ENCODE data around the gene RABGAP1L.
"Not testable (repeated sequence)": the region's sequence is repeated elsewhere in the genome, so short reads cannot be mapped to it uniquely, and the experiment has no call there.

The RABGAP1L gene

DNA sequence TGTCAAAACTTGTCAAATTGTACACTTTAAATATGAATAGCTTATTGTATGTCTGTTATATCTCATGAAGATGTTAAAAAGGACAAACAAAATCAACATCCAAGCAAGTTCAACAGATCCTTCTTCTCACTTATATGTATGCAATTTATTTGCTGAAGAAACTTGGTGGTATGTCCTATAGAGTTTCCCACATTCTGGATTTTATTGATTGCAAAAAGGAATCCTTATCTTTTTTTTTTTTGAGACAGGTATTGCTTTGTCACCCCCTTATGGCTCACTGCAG is 5.6 kb upstream of the RABGAP1L start:
- no peak for DNase-seq (ENCODE audit: low spot score)

DNA sequence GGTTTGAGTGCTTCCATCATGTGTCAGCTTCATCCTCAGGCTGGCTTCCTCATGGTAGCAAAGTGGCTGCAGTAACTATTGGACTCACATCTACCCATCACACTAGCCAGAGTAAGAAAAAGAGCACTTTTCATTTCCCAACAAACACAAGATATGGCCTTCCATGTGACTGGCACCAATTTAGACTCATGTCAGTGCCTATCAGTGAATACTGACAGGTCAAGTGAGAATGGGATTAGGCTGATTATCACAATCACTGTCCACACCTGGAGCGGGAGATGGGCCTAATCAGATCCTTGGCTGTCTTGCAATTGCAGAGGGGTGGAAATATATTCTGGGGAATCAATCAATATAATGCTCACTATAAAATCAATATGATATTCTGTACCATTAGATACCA is 2.9 kb upstream of the RABGAP1L start:
- no peak for DNase-seq (ENCODE audit: low spot score)

DNA sequence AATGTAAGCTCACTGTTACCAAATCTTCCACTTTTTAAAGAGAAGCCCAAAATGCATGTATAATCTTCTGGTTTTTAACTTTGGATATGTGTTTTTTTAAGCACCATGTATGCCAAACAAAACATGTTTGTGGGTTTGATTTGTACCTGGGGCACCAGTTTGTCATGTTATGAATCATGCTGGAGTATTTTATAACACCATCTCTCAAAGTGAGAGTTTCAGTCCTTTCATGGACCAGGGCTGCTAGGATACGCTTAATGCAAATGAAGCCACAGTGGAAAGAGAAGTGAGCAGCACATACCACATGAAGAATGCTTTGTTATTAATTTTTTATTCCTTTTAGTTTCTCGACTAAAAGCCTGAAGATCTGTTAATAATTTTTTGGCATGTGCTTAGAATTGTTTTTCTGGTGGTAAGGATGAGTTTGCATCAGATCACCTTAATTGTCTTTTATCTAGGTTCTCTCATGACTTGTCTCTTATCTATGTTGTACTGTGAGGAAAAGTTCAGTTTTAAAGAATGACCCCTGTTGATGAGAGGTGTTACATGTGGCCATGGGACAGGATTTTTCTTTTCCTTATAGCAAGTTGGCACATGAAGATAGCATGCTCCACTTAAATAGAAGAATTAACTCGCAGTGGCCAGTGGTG is 2.0 kb upstream of the RABGAP1L start:
- DNase-seq (ENCODE audit: low spot score), result no peak

DNA sequence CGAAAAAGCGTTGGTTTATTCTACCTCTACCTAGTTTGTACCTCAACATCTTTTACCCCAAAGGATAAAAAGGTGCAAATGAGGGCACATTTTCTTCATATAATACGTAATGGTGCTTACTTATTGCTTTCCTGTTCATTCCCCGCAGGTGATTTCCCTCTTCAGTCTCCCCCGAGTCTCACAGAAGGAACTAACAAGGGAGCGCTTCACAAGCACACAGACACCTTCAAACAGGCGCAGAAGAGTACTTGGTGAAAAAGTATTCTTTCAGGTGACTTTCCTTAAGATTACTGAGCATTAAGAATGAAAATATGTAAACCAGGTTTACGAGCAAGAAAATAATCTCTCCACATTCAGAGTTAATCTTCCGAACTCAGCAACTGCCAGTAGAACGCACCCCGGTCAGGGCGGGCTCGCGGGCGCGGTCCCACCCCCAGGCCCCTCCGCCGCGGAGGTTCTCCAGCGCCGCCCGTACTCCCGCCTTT is 511 bp upstream of the RABGAP1L start:
- no peak for DNase-seq (ENCODE audit: low spot score)

DNA sequence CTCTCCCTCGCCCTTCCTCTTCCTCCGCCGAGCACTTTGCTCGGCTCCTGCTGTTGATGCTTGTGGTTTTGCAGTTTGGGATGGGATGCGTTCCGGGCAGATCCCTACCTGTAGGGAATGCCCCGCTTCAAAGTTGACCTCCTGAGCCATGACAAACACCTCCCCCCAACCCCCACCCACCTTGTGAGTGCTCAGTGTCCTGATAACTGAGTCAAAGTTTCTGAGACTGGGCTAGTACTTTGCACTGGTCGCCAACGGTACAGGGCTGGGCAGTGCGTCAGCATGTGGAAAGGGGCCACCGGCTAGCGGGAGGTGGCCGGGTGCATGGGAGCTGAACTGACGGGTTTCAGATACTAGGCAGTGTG is 771 bp downstream of the RABGAP1L start:
- no peak for DNase-seq (ENCODE audit: low spot score)

DNA sequence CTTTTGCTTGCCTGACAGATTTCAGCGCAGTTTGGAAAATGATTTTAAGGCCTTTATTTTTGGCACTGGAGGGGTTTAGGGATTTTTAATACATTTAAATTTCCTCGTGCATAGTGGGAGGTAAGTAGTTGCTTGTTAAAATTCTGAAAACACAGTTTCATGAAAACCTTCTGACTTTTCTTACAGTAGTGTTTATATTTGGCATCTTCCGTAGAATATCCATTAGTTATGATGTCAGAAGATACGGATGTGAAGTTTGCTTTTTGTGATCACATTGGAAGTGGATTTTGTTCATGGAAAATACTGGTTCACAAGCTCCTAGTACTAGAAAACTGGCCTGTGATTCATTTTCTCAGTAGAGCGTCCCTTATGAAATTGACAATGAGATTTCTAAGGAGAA is 1.3 kb downstream of the RABGAP1L start:
- no peak for DNase-seq (ENCODE audit: low spot score)

DNA sequence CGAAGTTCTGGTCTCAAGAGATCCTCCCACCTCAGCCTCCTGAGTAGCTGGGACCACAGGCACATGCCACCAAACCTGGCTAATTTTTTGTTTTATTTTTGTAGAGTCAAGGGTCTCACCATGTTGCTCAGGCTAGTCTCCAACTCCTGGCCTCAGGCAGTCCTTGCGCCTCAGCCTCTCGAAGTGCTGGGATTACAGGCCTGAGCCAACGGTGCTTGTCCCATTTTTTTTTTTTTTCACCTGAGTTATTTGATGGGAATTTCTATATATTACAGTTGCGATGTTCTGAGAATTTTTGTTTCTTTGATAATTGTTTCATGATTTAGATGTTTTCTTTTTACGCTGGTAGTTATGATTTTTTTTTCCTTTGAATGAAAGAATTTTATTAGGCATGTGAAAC is 2.5 kb downstream of the RABGAP1L start:
- DNase-seq (ENCODE audit: low spot score), result no peak

DNA sequence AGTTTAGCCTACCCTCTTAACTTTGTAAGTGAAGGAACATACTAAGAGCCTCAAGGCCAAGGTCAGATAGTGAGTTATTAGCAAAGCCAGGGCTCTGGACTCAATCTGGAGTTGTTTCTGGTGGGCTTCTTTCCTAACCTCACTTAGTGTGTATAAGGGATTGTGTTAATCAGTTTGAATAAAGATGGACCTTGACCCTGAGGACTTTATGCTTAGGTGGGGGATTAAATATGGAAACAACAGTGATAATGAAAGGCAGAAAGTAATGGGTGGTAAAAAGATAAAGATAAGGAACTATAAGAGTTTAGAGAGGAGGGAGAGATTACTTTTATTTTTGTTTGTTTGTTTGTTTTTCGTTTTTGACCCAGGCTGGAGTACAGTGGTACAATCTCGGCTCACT is 5.5 kb downstream of the RABGAP1L start:
- DNase-seq (ENCODE audit: low spot score), result no peak

DNA sequence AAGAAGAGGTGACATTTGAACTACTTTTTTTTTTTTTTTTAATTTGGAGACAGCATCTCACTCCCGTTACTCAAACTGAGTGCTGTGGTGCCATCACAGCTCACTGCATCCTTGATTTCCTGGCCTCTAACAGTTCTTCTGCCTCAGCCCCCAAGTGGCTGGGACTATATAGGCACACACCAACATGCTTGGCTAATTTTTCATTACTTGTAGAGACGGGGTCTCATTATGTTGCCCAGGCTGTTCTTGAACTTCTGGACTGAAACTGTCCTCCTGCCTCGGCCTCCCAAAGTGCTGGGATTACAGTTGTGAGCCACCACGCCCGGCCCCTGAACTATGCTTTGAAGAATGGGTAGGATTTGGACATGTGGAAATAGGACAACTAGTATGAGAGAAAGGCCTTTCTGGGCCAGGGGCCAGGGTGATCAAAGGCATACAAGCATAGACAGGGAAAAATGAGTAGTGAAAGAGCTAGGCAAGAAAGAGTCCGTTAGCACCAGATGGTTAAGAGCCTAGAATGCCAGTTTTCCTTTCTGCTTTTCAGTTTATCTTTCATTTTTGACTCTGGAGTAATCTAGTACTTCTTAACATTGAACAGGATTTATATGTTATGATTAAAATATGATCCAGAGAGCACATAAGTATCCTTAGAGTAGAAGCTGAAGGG is 6.3 kb downstream of the RABGAP1L start:
- DNase-seq (ENCODE audit: low spot score), result no peak

DNA sequence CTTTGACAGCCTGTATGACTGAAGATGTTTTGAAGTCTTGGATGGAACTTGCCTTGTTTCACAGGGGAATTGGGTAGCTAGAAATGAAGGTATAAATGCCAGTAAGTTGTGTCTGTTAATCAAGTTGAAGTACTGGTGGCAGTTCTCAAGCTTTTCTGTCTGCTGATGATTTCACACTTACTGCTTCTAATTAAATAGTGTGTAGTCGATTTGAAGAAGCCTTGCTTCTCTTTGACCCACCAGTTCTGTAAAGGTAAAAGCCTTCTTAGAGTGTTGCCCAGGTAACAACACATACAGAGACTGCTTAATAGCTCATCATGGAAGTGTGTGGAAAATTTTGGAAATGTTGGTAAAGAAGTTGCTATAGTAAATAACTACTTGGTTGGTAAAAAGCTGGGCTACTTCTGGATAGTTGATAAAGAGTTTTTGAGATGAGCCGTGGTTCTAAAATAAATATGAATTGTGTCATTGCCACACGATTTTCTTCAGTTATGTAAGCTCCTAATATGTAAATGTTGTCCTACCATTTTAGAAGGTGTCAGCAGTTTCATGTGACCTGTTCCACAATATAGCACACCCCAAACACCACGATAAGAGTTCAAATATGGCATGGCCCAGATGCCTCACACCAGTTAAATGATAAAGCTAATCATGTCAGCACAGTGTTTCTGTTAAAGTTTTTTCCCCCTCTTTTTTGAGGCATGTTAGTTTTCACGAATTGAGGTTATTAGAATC is 7.4 kb downstream of the RABGAP1L start:
- DNase-seq (ENCODE audit: low spot score), result no peak

DNA sequence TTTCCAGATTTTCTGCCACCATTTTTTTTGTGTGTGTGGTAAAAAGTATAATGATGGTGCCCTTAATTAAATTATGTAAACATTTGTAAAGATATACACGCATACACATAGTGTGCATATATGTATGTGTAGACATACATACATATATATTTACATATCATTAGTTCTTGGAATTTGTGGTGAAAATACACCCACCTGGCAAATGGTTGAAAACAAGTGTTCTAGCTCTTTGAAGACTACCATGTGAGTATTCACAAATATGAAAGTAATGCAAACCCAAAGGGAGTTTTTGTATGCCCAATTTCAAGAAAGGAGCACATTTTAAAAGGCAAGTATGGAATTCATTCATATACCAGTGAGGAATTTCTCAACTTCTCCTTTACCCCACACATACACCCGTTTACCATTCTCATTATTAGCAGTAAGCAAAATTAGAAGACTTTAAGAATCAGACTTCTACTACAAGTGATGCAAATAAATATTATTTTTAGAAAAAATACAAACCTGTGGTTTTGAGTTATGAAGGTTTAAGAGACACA is 8.0 kb downstream of the RABGAP1L start:
- DNase-seq (ENCODE audit: low spot score), result no peak

DNA sequence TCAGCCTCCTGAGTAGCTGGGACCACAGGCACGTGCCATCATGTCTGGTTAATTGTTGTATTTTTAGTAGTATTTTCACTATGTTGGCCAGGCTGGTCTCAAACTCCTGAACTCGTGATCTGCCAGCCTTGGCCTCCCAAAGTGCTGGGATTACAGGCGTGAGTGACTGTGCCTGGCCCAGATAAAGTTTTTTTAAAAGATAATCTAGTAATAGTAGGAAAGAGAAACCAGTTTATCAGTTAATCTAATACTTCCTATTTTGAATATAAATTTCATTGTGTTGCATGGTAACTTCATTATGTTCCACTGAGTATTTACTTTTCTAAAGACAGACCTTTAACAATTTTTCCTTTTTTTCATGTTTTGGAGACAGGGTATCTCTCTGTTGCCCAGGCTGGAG is 10.0 kb downstream of the RABGAP1L start:
- DNase-seq (ENCODE audit: low spot score), result no peak

DNA sequence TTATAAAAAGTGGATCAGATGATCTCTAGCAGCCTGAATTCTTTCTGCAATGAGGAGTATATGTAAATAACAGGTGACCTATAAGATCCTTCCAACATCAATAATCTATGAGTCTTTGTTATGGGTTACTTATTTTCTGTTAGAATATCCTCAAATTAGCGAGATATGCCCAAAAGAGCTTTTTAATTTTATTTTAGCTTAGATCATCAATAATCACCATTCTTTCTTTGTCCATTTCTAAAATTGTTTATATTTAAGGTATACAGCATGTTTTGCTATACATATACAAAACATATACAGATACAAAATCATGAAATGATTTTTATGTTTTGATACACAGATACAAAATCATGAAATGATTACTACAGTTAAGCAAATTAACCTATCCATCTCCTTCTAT is 11.8 kb downstream of the RABGAP1L start:
- no peak for DNase-seq (ENCODE audit: low spot score)

DNA sequence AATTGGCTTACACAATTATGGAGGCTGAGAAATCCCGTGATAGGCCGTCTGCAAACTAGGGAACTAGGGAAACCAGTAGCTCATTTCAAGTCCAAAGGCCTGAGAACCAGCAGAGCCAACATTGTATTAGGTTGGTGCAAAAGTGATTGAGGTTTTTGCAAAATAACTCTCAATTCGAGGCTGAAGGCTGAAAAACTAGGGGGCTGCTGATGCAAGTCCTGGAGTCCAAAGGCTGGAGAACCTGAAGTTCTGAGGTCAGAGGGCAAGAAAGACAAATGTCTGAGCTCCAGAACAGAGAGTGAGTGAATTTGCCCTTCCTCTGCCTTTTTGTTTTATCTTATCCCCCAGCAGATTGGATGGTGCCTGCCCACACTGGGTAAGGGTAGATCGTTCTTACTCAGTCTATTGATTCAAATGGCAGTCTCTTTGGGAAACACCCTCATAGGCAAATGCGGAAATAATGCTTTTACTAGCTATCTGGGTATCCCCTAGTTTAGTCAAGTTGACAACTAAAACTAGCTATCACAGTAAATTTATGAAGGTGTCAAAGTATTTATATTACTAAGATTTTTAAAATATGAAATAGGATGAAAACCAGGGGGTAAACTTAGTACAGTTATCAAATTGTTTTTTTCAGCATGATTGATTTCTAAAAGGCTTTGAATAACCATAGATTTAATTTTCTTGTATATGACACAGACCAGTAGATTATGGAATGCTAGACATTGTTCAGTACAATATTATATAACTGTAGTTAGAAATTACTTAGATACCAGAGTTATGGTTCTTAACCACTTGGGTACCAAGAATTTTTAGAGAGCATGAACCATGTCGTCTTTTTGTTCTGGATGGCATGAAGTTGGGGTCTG is 15.4 kb downstream of the RABGAP1L start:
- no peak for DNase-seq (ENCODE audit: low spot score)

DNA sequence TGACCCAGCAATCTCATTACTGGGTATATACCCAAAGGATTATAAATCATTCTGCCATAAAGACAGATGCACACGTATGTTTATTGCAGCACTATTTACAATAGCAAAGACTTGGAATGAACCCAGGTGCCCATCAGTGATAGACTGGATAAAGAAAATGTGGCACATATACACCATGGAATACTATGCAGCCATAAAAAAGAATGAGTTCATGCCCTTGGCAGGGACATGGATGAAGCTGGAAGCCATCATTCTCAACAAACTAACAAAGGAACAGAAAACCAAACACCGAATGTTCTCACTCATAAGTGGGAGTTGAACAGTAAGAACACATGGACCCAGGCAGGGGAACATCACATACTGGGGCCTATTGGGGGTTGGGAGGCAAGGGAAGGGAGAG is 19.1 kb downstream of the RABGAP1L start:
- not testable (repeated sequence) for DNase-seq (ENCODE audit: low spot score)

DNA sequence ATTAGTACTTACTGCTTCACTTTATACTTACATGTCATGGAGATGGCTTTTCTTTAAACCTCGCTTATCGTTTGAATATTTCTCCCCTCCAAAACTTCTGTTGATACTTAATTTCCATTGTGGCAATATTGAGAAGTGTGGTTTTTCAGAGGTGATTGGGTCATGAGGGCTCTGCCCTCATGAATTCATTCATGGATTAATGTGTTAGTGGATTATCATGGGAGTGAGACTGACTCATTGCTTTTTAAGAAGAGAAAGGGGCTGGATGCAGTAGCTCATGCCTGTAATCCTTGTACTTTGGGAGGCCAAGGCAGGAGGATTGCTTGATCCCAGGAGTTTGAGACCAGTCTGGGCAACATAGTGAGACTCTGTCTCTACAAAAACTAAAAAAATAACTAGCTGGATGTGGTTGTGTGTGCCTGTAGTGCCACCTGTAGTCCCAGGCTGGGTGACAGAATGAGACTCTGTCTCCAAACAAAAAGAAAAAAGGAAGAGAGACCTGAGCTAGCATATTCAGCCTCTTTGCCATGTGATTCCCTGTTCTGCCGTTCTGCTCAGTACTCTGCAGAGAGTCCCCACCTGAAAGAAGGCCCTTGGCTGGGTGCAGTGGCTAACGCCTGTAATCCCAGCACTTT is 30.2 kb downstream of the RABGAP1L start:
- DNase-seq (ENCODE audit: low spot score), result no peak

DNA sequence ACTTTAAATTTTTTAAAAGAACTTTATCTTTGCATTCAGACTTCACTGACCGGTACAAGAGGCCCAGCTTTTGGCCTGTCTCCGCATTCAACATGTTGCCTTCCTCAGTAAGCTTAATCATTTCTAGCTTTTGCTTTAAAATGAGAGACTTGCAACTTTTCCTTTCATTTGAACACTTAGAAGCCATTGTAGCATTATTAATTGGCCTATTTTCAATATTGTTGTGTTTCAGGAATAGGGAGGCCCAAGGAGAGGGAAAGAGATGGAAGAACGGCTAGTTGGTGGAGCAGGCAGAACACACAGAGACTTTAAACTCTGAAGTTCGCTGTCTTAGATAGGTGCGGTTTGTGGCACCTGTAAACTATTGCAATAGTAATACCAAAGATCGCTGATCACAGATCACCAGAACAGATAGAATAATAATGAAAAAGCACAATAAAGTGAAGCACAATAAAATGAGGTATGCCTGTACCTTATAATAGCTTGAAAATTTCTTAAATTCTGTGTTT is 31.4 kb downstream of the RABGAP1L start:
- no peak for DNase-seq (ENCODE audit: low spot score)

DNA sequence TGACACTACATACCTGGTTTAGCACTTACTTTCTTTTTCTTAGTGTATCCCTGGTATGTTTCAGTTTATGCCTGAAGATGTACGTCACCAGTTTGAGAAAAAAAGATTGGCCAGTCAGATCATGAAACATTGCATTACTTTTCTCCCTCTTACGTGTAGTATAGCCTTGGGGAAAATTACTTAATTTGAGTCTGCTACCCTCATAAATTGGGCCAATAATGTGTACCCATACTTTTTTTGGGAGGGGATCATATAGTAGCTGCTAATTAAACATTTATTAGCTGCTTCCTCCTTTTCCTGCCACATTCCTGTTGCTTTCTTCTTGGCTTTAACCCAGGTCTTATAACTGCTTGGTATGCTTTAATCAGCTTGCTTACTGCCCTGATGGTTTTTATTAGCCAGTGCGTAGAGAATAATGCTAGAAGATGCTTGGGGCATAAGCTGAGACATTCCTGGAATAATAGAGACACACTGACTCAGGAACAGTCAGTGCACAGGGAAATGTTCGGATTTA is 32.1 kb downstream of the RABGAP1L start:
- DNase-seq (ENCODE audit: low spot score), result no peak

DNA sequence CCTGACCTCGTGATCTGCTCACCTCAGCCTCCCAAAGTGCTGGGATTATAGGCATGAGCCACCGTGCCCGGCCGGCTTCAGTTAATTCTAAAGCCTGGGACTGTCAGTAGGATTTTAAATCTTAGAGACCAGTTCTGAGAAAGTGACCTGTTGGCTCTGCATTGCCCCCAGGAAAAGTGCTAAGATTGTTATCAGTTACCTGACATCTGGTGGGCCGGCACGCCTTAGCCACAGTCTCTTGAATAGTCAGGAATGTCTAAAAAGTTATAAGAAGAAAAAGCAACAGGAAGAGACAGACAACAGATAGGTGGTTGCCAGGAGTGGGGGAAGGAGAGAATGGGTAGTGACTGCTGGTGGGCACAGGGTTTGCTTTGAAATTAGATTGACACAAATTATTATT is 35.1 kb downstream of the RABGAP1L start:
- no peak for DNase-seq (ENCODE audit: low spot score)

DNA sequence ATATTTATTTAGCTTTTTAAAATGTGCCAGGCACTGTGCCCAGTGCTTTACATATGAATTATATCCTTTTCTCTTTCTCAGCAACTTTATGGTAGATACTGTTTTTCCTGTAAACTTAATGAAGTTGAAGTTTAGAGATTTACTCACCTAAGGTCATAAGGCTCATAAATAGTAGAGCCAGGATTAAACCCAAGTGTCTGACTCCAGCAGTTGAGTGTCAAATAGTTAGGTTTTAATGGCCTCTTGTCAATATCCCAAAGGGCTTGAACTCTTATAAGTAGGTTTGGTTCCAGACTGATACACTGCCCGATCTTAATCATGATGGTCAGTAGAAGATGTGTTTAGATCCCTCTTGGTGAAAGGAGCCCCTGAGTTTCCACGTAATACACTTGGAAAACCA is 37.8 kb downstream of the RABGAP1L start:
- no peak for DNase-seq (ENCODE audit: low spot score)

DNA sequence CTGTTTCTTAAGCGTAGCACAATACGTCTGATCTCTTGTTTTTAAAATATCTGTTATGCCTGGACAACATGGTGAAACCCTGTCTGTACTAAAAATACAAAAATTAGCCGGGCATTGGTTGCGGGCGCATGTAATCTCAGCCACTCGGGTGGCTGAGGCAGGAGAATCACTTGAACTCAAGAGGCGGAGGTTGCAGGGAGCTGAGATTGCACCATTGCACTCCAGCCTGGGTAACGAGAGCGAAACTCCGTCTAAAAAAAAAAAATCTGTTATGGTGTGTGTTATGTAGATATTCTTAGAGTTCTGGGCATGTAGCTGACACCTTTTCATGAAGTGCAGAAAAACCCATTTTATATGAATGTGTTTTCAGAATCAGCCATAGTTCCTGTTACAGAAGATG is 38.2 kb downstream of the RABGAP1L start:
- DNase-seq (ENCODE audit: low spot score), result no peak

Data from left forelimb (tissue), 1 donor.